Stimulated activated CD8-positive, alpha-beta memory T cell treated with anti-CD3 and anti-CD28 coated beads, Interleukin-2, amount 100 ng/mL, for 48 hours (primary cell): ENCODE results near the gene DPM3.
"Not testable (repeated sequence)": the region's sequence is repeated elsewhere in the genome, so short reads cannot be mapped to it uniquely, and the experiment has no call there.

Experiments used
- DNase-seq, 2 donors: peaks; one replicate each; pipeline ENCODE4 v3.0.0-alpha.2; 2020; ENCODE audit warnings: low read depth in 2 of 2

DPM3 gene

DNA sequence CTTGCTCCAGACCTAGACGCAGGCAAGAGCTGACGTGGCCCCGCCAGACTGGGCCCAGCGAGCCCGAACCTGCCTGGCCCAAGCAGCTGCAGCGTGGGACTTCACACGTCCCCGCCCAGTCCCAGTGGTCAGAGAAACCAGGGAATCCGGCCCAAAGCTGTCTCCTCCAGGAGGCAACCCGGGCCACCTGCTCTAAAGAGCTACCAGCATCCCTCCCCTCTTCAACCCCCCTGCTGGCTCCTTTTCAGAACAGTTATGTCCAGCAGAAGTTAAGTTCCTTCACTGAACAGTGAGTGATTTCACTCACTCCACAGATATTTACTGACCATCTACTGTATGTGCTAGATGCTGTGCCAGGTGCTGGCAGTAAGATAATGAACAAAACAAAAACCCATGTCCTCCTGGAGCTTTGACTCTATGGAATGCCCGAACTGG is 14.8 kb downstream of the DPM3 start:
- DNase-seq: no peak

DNA sequence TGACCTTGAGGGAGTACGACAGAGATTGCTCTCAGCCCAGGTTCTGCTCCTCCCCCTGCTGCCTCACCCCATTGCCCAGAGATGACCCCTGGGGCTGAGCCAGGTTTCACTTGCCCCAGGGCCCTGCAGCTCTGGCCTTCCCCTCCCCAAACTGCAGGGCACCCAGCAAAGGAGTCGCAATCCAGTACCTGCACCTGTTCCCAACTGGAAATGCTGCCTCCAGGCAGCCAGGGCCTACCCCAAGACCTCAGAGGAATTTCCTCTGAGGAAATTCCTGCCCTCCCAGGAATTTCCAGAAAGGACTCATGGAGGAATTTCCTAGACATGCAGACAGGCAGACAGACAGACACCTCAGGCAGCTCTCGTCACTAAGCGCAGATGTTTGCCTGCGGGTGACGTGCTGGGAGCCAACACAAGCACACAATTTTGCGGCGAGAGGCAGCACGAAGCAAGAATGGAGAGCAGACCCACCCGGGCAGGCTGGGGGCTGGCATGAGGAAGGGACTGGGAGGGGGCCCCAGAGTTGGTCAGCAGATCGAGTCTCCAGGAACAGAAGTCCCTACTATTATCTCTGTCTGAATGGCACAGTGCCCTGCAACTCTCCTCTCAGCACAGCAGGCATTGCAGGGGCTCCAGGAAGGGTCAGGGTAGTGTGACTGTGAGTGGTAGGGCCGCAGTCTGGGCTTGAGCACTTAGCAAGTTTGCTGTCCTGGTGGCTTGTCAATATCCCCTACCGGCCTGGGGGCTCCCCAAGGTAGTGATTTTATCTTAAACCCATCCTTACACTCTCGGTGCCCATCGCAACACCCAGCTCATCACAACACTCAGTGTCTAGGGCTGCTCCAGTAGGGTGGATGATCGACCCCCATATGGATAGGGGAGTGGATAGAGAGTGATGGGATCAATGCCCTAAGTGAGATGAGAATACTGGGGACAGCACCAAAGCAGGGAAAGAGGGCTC is 15.5 kb downstream of the DPM3 start:
- DNase-seq: no peak

GRCh38 chr1:155123801-155124200 is 16.5 kb downstream of the DPM3 start:
- DNase-seq: no peak

GRCh38 chr1:155122308-155122707 is 18.0 kb downstream of the DPM3 start:
- DNase-seq: no peak

- DNase-seq: no peak
Measured at GRCh38 chr1:155121249-155121648, 19.1 kb downstream of the DPM3 start.

DNA sequence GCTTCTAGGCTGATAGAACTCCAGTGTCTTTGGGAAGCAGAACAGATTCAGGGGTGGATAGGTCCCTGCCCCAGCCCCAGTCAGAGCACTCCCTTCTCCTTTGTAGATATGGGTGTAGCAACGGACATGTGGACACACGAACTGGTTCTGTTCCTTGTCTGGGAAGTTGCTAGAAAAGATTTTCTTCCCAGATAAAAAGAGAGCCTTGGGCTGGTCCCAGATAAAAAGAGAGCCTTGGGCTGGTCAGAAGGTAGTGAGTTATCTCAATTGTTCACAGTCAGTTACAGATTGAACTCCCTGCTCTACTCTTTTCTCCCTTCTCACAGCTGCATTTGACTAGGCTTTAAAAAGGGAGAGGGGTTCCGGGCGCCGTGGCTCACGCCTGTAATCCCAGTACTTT is 20.1 kb downstream of the DPM3 start:
- DNase-seq: no peak

DNA sequence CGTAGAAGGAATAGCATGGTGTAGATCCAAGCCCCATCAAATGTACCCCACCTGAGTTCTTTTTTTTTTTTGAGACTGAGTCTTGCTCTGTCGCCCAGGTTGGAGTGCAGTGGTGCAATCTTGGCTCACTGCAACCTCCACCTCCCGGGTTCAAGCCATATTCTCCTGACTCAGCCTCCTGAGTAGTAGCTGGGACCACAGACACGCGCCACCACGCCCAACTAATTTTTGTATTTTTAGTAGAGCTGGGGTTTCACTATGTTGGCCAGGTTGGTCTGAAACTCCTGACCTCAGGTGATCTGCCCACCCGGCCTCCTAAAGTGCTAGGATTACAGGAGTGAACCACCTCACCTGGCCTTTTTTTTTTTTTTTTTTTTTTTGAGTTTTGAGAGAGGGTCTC is 22.2 kb downstream of the DPM3 start:
- DNase-seq: not testable (repeated sequence)

DNA sequence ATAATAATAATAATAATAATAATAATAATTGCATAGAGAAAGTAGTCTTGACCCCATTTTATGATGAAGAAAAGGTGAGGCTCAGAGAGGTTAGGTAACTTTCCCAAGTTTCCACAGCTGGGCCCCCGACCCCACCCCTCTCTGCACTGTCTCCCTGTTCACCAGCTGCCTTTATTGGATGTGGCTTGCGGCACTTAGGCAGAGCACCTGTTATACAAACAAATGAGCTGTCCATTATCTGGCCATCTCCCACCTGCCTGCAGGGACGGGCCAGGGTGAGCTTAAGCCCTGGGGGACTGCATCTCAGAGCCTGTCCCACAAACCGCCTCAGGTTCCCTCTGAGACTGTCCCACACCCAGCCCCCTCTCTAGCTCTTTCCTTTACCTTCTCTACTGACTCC is 22.7 kb downstream of the DPM3 start:
- DNase-seq: no peak

DNA sequence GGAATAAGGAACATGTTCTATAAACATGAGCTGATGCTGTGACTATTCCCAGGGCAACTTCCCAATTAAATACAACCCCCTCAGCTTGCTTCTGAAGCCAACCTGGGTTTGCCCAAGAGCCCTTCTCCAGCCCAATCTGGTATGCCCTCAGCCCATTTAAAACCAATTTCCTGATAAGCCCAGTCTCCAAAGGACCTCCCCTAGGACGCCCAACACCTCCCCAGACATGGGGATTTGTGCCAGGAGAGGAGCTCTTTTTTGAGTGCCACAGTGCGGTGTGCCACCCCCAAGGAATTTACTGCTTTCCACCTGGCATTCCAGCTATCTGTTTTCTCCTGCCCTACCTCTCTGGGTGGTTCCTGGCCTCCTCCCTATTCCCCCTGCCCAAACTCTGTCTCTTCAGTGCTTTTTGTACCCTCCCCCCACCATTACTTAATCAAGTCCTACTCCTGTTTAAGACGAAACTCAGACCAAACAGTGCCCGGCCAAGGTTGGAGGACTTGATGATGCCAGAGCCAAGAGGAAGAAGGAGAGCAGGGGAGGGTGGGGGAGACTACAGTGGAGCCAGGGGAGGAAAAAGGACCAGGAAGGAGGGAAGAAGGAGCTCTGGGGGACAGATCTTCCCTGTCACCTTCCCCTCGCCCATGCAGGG is 24.1 kb downstream of the DPM3 start:
- DNase-seq: no peak

DNA sequence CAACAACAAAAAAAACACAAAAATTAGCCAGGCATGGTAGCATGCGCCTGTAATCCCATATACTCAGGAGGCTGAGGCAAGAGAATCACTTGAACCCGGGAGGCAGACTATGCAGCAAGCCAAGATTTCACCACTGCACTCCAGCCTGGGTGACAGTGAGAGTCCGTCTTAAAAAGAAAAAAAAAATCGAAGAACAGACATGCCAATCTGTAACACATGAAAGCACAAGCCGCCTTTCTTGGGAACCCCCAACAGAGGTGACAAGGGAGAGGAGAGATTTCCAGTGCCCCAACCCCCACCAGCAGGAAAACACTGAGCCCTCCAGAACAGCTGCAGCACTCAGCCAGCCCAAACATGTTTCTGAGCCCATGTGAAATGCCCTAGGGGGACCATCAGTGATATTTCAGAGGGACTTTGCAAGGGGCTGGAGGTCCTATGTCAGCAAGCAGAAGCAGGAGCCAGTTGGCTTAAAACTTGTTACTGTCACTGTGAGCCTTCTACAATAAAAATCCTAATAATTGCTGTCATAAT is 26.8 kb downstream of the DPM3 start:
- no peak for DNase-seq

- no peak for DNase-seq
Measured at GRCh38 chr1:155110826-155111225, 29.5 kb downstream of the DPM3 start.

- DNase-seq: no peak
Measured at GRCh38 chr1:155110381-155110780, 29.9 kb downstream of the DPM3 start.

DNA sequence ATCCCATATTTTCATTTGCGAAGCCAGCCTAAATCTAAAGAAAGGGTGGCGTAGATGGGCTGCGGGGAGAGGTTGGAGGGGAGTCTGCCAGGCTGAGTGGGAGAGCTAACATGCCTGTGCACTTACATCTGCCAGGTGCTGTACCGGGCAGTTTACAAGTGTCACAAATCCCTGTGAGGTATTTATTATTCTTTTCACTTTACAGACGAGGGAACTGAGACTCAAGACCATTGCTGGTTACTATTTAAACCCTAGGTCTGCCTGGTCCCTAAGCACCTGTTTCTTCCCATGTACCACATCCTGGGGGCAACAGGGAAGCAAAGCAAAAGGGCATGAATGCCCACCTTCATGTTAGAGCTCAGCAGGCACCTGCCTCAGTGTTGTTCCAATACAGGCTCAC is 32.0 kb downstream of the DPM3 start:
- DNase-seq: no peak

DNA sequence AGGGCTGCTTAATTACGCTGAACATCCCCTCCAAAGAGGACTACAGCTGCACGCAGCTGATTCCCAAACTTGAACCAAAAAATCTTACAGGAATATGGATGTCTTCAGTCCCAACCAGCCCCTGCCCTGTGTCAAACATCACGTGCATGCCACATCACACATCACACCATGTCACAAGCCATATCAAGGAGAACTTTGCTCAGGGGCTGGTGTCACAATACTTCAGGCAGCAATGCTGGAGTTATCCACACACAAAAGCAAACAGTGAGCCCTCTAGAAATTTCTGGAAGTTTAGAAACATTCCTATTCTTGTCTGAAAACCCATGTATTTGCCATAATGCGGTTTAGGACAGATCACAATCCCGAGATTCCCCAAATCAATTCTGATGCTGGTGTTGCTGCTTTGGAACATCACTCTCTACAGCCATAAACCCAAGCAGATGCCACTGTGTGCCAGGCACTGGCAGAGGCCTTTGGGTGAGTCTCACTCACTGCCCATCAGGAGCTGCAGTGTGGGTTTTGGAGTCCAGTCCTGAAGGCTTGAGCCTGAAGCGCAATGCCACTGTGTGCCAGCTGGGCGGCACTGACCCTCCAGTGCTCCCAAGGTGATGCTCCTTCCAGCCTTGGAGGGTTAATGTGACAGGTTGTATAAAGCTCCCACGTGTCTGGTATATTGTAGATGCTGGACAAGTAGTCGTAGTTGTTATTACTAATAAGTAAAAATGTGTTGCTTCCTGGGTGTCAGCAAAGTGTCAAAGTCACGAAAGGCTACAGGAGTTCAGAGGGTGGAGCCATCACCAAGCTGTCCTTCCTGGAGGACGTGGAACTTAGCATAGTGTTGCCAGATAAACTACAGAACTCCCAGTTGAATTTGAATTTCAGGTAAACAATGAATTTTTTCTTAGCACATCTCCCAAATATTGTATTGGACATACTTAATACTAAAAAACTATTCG is 32.7 kb downstream of the DPM3 start:
- no peak for DNase-seq

DNA sequence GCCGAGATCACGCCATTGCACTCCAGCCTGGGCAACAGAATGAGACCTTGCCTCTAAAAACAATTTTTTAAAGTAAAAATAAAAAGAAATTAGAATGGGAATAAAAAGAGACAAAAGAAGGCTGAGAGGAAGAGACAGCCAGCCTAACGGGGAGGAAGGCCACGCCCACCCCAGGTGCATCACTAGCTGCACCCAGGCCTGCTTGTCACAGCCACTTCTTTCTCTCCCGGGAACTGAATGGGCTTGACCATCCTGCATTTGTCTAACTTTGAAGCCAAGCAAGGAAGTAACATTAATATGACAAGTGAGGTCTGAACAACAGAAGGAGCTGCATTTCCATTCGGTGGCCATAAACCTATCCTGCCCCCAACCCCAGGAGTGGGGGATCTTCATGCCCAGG is 33.5 kb downstream of the DPM3 start:
- no peak for DNase-seq

DNA sequence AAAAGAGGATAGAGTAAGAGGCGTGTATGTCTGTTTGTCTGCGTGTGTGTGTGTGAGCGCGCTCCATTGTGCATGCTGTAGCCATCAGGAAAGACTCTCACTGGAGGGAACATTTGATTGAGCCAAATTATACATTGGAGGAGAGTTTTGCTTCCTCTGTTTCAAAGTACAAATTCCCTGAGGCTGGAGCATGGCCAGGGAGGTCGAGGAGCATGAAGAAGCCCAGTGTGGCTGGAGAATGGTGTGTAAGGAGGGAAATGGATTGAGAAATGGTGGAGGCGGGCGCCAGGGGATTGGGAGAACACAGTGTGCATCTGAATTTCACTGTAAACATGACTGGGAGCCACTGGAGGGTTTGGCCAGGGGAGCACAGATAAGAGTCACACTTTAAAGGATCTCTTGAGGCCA is 34.7 kb downstream of the DPM3 start:
- DNase-seq: no peak

DNA sequence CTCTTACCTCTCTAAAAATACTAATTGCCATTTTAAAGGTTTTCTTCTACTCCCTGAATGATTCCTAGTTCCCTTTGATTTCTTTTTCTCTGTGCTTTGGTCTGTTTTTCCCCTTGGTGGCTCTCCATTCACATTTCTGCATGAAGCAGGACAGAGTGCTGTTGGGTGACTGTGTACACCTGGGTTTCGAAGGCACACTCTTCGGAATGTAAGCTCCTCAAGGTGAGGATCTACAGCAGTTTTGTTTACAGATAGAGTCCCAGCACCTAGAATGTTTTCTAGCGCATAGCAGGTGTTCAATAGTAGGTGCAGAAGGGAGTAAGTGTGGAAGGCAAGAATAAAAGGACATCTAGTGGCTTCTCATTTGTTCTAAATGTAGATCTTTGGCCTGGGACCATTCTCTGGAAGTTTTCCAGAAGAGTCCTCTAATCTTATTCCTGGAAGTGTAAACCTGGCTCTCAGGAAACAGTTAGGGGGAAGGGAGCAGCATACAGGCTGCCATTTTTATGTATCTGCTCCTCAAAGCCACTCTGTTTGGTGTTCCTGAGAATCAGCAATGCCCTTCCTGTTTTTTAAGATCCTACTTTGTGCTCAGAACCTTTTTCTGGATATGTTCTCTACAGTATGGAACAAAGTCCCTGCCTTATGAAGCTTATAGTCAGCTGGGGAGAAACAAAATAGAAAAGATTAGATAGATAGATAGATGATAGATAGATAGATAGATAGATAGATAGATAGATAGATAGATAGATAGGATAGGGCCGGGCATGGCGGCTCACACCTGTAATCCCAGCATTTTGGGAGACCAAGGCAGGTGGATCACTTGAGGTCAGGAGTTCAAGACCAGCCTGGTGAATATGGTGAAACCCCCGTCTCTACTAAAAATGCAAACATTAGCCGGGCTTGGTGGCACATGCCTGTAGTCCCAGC is 35.5 kb downstream of the DPM3 start:
- DNase-seq: no peak

GRCh38 chr1:155103325-155103724 is 37.0 kb downstream of the DPM3 start:
- no peak for DNase-seq

DNA sequence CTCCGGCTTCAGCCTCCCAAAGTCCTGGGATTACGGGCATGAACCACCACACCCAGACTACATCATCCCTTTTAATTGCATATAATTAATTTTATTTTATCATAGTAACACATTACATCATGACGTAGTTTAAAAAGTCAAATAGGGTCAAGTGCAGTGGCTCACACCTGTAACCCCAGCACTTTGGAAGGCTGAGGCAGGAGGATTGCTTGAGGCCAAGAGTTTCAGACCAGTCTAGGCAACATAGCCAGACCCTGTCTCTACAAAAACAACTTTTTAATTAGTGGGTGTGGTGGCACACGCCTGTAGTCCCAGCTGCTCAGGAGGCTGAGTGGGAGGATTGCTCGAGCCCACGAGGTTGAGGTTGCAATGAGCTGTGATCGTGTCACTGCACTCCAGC is 41.0 kb downstream of the DPM3 start:
- DNase-seq: no peak

GRCh38 chr1:155094622-155094948 is 45.7 kb downstream of the DPM3 start:
- no peak for DNase-seq
